ENCODE data around the gene ELMOD1.

Gene ELMOD1

GRCh38 chr11:107691000-107691750, 100.2 kb downstream of the ELMOD1 start:
- DNase-seq (ENCODE audit: low read depth in 1 of 2, low spot score in 1 of 2) = no peak
- Histone ChIP-seq H3K27me3 (ENCODE audit: insufficient read depth, poor library complexity, severe bottlenecking) (no peaks in the 10 kb centered on the region), H3K4me3 (replicated peaks; ENCODE audit: insufficient read depth, low read length) (no peak overlapping the region), H3K27ac (replicated peaks) (no peak overlapping the region)
- TF ChIP-seq POLR2AphosphoS5 (IDR thresholded peaks at IDR 0.05; ENCODE audit: low read depth) (no peak), GABPA (IDR thresholded peaks at IDR 0.05; ENCODE audit: low read depth) (no peak), SPI1 (IDR thresholded peaks at IDR 0.05; ENCODE audit: borderline replicate concordance, low read depth) (no peak), CTCF (IDR thresholded peaks at IDR 0.05; ENCODE audit: insufficient read depth, low read length) (no peak)
- TF ChIP-seq, protein P1, sequence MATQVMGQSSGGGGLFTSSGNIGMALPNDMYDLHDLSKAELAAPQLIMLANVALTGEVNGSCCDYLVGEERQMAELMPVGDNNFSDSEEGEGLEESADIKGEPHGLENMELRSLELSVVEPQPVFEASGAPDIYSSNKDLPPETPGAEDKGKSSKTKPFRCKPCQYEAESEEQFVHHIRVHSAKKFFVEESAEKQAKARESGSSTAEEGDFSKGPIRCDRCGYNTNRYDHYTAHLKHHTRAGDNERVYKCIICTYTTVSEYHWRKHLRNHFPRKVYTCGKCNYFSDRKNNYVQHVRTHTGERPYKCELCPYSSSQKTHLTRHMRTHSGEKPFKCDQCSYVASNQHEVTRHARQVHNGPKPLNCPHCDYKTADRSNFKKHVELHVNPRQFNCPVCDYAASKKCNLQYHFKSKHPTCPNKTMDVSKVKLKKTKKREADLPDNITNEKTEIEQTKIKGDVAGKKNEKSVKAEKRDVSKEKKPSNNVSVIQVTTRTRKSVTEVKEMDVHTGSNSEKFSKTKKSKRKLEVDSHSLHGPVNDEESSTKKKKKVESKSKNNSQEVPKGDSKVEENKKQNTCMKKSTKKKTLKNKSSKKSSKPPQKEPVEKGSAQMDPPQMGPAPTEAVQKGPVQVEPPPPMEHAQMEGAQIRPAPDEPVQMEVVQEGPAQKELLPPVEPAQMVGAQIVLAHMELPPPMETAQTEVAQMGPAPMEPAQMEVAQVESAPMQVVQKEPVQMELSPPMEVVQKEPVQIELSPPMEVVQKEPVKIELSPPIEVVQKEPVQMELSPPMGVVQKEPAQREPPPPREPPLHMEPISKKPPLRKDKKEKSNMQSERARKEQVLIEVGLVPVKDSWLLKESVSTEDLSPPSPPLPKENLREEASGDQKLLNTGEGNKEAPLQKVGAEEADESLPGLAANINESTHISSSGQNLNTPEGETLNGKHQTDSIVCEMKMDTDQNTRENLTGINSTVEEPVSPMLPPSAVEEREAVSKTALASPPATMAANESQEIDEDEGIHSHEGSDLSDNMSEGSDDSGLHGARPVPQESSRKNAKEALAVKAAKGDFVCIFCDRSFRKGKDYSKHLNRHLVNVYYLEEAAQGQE (IDR thresholded peaks at IDR 0.05; ENCODE audit: insufficient replicate concordance, low read depth) = no peak

DNA sequence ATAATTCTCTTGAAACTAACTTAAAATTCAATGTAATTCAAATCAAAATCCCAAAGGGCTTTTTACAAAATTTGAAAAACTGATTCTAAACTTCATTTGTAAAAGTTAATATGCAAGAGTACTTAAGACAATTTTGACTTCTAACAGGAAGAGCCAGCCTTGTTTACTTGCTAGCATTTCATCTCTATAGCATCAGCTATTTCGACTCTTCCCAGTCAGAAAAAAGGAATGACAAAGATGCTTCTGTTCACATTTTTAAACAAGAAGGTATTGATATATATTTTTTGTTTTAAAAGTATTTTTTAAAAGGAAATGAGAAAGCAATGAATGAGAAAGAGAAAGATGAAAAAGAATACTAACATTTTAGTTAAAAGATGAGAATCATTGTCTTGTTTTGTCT, 104.5 kb downstream of the ELMOD1 start:
- Histone ChIP-seq H3K27me3 (ENCODE audit: insufficient read depth, poor library complexity, severe bottlenecking) (no peaks in the 10 kb centered on the region), H3K4me3 (replicated peaks; ENCODE audit: insufficient read depth, low read length) (no peak overlapping the region), H3K27ac (replicated peaks) (no peak overlapping the region)
- TF ChIP-seq GABPA (IDR thresholded peaks at IDR 0.05; ENCODE audit: low read depth) (no peak), POLR2AphosphoS5 (IDR thresholded peaks at IDR 0.05; ENCODE audit: low read depth) (no peak), CTCF (IDR thresholded peaks at IDR 0.05; ENCODE audit: insufficient read depth, low read length) (no peak), SPI1 (IDR thresholded peaks at IDR 0.05; ENCODE audit: borderline replicate concordance, low read depth) (no peak)
- TF ChIP-seq, protein P1 (IDR thresholded peaks at IDR 0.05; ENCODE audit: insufficient replicate concordance, low read depth) = no peak
- DNase-seq (ENCODE audit: low read depth in 1 of 2, low spot score in 1 of 2) = no peak

DNA sequence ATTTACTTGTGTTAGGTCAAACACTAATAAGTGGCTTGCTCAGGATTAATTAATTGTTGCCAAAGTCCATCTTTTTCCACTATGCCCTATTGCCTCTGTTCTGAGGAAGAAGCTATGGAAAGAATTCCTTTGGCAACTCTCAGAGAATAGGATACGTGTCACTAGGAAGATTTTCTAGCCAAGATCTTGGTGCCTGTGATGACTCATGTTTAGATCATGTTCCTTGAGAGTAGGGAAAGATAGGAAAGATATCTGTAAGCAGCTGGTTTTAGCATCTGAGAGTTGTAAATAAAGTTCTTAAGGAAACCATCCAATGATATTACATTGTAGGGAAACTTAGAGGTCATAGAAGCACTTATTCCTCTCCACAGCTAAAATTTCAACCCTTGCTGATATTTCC, 105.2 kb downstream of the ELMOD1 start:
- TF ChIP-seq POLR2AphosphoS5 (IDR thresholded peaks at IDR 0.05; ENCODE audit: low read depth) (no peak), GABPA (IDR thresholded peaks at IDR 0.05; ENCODE audit: low read depth) (no peak), SPI1 (IDR thresholded peaks at IDR 0.05; ENCODE audit: borderline replicate concordance, low read depth) (no peak), CTCF (IDR thresholded peaks at IDR 0.05; ENCODE audit: insufficient read depth, low read length) (no peak)
- TF ChIP-seq, protein P1 (IDR thresholded peaks at IDR 0.05; ENCODE audit: insufficient replicate concordance, low read depth) = no peak
- no peak for DNase-seq (ENCODE audit: low read depth in 1 of 2, low spot score in 1 of 2)

More for the DNA sequence above, 105.2 kb downstream of the ELMOD1 start:
- Histone ChIP-seq H3K4me3 (replicated peaks; ENCODE audit: insufficient read depth, low read length) (no peak overlapping the region), H3K27me3 (ENCODE audit: insufficient read depth, poor library complexity, severe bottlenecking) (no peaks in the 10 kb centered on the region), H3K27ac (replicated peaks) (no peak overlapping the region)
